HEK293 (cell line): ENCODE data around the gene PPP1R12C.

Source experiments
- CTCF ChIA-PET: fragments of 350-600 bp; formaldehyde crosslinking; extraction: SDS; loops from one replicate; lab custom pipeline; 2021; ENCODE audit warnings: antibody characterized with exemption; lab: Yijun Ruan, JAX
- POLR2A ChIA-PET: fragments of 300-600 bp; formaldehyde crosslinking; extraction: SDS; loops from one replicate; lab custom pipeline; 2020; ENCODE audit warnings: antibody characterized with exemption, inconsistent platforms; lab: Yijun Ruan, JAX
- H3K27ac ChIP-seq: fragments of 200-500 bp; sonication (Bioruptor generic); 2 replicates; pipeline ENCODE4 v1.5.1; 2014; ENCODE audit warnings: low read depth, low read length, control low read depth, inconsistent platforms; ENCODE audit errors: extremely low read depth
- H3K36me3 ChIP-seq, 2 experiments: fragments of 200-500 bp in 1 of 2; sonication (Bioruptor generic) in 1 of 2; 1 replicate in 1 of 2; 2 replicates in 1 of 2; pipeline ENCODE4 v1.5.1; 2014 to 2017; ENCODE audit warnings: inconsistent platforms in 2 of 2, low read length in 2 of 2; ENCODE audit not compliant: control insufficient read depth in 2 of 2, insufficient read depth in 1 of 2
- H3K4me1 ChIP-seq: fragments of 200-500 bp; sonication (Bioruptor generic); 2 replicates; pipeline ENCODE4 v1.5.1; 2014; ENCODE audit warnings: mild to moderate bottlenecking, low read length, inconsistent platforms; ENCODE audit not compliant: control insufficient read depth, insufficient read depth
- H3K4me3 ChIP-seq: 2 replicates; pipeline ENCODE4 v1.5.1; 2011; ENCODE audit warnings: low read depth, mild to moderate bottlenecking, control low read depth, low read length, moderate library complexity
- H3K9me3 ChIP-seq: fragments of 200-500 bp; sonication (Bioruptor generic); 2 replicates; pipeline ENCODE4 v1.5.1; 2014; ENCODE audit warnings: low read depth, low read length, inconsistent platforms; ENCODE audit not compliant: control insufficient read depth, insufficient read depth
- CTCF ChIP-seq: fragments of 450-650 bp; formaldehyde crosslinking; IDR thresholded peaks from 2 replicates; pipeline ENCODE4 v1.5.1; 2016; ENCODE audit warnings: missing biosample characterization, missing genetic modification characterization
- FEZF1 ChIP-seq: fragments of 450-650 bp; formaldehyde crosslinking; IDR thresholded peaks from 2 replicates; pipeline ENCODE4 v1.5.1; 2016; ENCODE audit warnings: missing biosample characterization, missing genetic modification characterization
- SALL2 ChIP-seq: fragments of 450-650 bp; formaldehyde crosslinking; IDR thresholded peaks from 2 replicates; pipeline ENCODE4 v1.5.0; 2017; ENCODE audit warnings: missing biosample characterization, mild to moderate bottlenecking, missing genetic modification characterization, borderline replicate concordance
- TCF7L2 ChIP-seq: IDR thresholded peaks from 2 replicates; pipeline ENCODE4 v1.6.1; 2011; ENCODE audit warnings: low read depth, mild to moderate bottlenecking, inconsistent platforms, low read length, moderate library complexity, borderline replicate concordance
- ZFP37 ChIP-seq: fragments of 450-650 bp; formaldehyde crosslinking; IDR thresholded peaks from 2 replicates; pipeline ENCODE4 v1.5.1; 2016; ENCODE audit warnings: missing biosample characterization, missing genetic modification characterization
- ZNF146 ChIP-seq: fragments of 450-650 bp; formaldehyde crosslinking; IDR thresholded peaks from 2 replicates; pipeline ENCODE4 v1.5.1; 2016; ENCODE audit warnings: missing biosample characterization, missing genetic modification characterization
- ZNF248 ChIP-seq: fragments of 450-650 bp; formaldehyde crosslinking; IDR thresholded peaks from 2 replicates; pipeline ENCODE4 v1.5.1; 2017; ENCODE audit warnings: missing biosample characterization, missing genetic modification characterization
- ZNF521 ChIP-seq: fragments of 450-650 bp; formaldehyde crosslinking; IDR thresholded peaks from 2 replicates; pipeline ENCODE4 v1.5.1; 2017; ENCODE audit warnings: missing biosample characterization, mild to moderate bottlenecking, missing genetic modification characterization
- ZNF560 ChIP-seq: fragments of 450-650 bp; formaldehyde crosslinking; IDR thresholded peaks from 2 replicates; pipeline ENCODE4 v1.5.1; 2017; ENCODE audit warnings: missing biosample characterization, missing genetic modification characterization, borderline replicate concordance
- ZNF571 ChIP-seq: fragments of 450-650 bp; formaldehyde crosslinking; IDR thresholded peaks from 2 replicates; pipeline ENCODE4 v1.5.0; 2017; ENCODE audit warnings: missing biosample characterization, missing genetic modification characterization
- ZNF704 ChIP-seq: fragments of 450-650 bp; formaldehyde crosslinking; IDR thresholded peaks from 2 replicates; pipeline ENCODE4 v1.5.1; 2016; ENCODE audit warnings: missing biosample characterization, missing genetic modification characterization
- ZNF747 ChIP-seq: fragments of 450-650 bp; formaldehyde crosslinking; IDR thresholded peaks from 2 replicates; pipeline ENCODE4 v1.5.1; 2016; ENCODE audit warnings: missing biosample characterization, missing genetic modification characterization
- ZNF785 ChIP-seq: fragments of 450-650 bp; formaldehyde crosslinking; IDR thresholded peaks from 2 replicates; pipeline ENCODE4 v1.5.1; 2016; ENCODE audit warnings: missing biosample characterization, missing genetic modification characterization
- ZSCAN30 ChIP-seq: fragments of 450-650 bp; IDR thresholded peaks from 2 replicates; pipeline ENCODE4 v1.5.1; 2018; ENCODE audit warnings: missing biosample characterization, mild to moderate bottlenecking, missing genetic modification characterization, moderate library complexity
- TF ChIP-seq, protein P1 (sequence below): fragments of 450-650 bp; formaldehyde crosslinking; IDR thresholded peaks from 2 replicates; pipeline ENCODE4 v1.5.1; 2016; ENCODE audit warnings: missing biosample characterization, missing genetic modification characterization
- TF ChIP-seq, protein P2 (sequence below): fragments of 450-650 bp; formaldehyde crosslinking; IDR thresholded peaks from 2 replicates; pipeline ENCODE4 v1.5.1; 2016; ENCODE audit warnings: missing biosample characterization, missing genetic modification characterization
- TF ChIP-seq, protein P3 (sequence below): fragments of 450-650 bp; formaldehyde crosslinking; IDR thresholded peaks from 2 replicates; pipeline ENCODE4 v1.5.1; 2017; ENCODE audit warnings: missing biosample characterization, missing genetic modification characterization
- TF ChIP-seq, protein P4 (sequence below): fragments of 450-650 bp; formaldehyde crosslinking; IDR thresholded peaks from 2 replicates; pipeline ENCODE4 v1.5.1; 2016; ENCODE audit warnings: missing biosample characterization, missing genetic modification characterization

PPP1R12C gene

DNA sequence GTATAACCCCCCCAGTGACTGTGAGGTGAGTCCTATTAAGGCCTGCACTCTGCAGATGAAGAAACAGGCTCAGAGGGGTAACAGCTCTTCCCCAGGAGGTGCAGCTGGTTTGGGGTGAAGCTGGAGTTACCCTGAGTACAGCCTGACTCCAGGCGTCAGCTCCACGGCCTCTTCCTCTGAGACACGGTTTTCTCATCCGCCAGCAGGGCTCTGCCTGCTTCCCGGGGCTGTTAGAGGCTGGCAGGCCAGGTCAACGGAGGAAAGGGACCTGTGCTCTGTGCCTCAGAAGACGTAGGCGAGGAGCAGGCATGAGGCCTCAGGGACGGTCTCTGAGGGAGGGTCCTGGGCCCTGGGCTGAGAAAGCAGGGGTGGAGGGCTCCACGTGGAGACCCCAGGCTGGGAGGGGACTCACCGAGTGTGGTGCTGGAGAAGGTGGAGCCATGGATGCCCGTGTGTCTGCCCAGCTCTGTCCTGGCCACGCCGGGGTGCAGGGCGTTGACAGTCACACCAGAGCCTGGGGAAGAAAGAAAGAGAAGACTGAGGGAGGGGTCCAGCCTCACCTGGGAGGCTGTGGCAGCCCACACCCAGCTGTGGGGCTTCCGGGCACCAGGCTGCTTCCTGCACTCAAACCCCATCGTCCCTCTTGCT, 70.3 kb downstream of the PPP1R12C start:
- Histone ChIP-seq H3K4me3 (no peak overlapping the region), H3K36me3 (peaks cover 14 to 70% of the 10 kb centered on the region in 2 experiments; a peak in 2 of 3 replicates), H3K4me1 (no peaks in the 10 kb centered on the region), H3K9me3 (no peaks in the 10 kb centered on the region), H3K27ac (no peak overlapping the region)
- POLR2A ChIA-PET: no interaction called here
- CTCF ChIA-PET: interaction anchor here (0.7 kb wide), 2 partner anchors 421 to 656 kb away, joined by 3 read pairs; no protein-coding TSS in a partner anchor
- TF ChIP-seq, protein P1, sequence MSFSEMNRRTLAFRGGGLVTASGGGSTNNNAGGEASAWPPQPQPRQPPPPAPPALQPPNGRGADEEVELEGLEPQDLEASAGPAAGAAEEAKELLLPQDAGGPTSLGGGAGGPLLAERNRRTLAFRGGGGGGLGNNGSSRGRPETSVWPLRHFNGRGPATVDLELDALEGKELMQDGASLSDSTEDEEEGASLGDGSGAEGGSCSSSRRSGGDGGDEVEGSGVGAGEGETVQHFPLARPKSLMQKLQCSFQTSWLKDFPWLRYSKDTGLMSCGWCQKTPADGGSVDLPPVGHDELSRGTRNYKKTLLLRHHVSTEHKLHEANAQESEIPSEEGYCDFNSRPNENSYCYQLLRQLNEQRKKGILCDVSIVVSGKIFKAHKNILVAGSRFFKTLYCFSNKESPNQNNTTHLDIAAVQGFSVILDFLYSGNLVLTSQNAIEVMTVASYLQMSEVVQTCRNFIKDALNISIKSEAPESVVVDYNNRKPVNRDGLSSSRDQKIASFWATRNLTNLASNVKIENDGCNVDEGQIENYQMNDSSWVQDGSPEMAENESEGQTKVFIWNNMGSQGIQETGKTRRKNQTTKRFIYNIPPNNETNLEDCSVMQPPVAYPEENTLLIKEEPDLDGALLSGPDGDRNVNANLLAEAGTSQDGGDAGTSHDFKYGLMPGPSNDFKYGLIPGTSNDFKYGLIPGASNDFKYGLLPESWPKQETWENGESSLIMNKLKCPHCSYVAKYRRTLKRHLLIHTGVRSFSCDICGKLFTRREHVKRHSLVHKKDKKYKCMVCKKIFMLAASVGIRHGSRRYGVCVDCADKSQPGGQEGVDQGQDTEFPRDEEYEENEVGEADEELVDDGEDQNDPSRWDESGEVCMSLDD (tag by site-specific recombination): no peak
- TF ChIP-seq TCF7L2: no peak
- TF ChIP-seq ZSCAN30: no peak
- TF ChIP-seq, protein P2, sequence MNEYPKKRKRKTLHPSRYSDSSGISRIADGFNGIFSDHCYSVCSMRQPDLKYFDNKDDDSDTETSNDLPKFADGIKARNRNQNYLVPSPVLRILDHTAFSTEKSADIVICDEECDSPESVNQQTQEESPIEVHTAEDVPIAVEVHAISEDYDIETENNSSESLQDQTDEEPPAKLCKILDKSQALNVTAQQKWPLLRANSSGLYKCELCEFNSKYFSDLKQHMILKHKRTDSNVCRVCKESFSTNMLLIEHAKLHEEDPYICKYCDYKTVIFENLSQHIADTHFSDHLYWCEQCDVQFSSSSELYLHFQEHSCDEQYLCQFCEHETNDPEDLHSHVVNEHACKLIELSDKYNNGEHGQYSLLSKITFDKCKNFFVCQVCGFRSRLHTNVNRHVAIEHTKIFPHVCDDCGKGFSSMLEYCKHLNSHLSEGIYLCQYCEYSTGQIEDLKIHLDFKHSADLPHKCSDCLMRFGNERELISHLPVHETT (tag by site-specific recombination): no peak
- no peak for TF ChIP-seq CTCF

GRCh38 chr19:55044771-55045716, 72.4 kb downstream of the PPP1R12C start:
- TF ChIP-seq ZFP37 (tag by site-specific recombination) (no peak), ZNF571 (tag by site-specific recombination) (no peak), FEZF1 (tag by site-specific recombination) (no peak), TCF7L2 (no peak), ZNF521 (tag by site-specific recombination) (no peak), ZNF560 (tag by site-specific recombination) (no peak), ZNF248 (tag by site-specific recombination) (no peak), ZNF785 (tag by site-specific recombination) (no peak), ZNF146 (tag by site-specific recombination) (no peak), SALL2 (no peak), ZNF704 (no peak), ZNF747 (no peak)
- TF ChIP-seq, protein P3, sequence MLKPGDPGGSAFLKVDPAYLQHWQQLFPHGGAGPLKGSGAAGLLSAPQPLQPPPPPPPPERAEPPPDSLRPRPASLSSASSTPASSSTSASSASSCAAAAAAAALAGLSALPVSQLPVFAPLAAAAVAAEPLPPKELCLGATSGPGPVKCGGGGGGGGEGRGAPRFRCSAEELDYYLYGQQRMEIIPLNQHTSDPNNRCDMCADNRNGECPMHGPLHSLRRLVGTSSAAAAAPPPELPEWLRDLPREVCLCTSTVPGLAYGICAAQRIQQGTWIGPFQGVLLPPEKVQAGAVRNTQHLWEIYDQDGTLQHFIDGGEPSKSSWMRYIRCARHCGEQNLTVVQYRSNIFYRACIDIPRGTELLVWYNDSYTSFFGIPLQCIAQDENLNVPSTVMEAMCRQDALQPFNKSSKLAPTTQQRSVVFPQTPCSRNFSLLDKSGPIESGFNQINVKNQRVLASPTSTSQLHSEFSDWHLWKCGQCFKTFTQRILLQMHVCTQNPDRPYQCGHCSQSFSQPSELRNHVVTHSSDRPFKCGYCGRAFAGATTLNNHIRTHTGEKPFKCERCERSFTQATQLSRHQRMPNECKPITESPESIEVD (tag by site-specific recombination): no peak
- TF ChIP-seq, protein P4, sequence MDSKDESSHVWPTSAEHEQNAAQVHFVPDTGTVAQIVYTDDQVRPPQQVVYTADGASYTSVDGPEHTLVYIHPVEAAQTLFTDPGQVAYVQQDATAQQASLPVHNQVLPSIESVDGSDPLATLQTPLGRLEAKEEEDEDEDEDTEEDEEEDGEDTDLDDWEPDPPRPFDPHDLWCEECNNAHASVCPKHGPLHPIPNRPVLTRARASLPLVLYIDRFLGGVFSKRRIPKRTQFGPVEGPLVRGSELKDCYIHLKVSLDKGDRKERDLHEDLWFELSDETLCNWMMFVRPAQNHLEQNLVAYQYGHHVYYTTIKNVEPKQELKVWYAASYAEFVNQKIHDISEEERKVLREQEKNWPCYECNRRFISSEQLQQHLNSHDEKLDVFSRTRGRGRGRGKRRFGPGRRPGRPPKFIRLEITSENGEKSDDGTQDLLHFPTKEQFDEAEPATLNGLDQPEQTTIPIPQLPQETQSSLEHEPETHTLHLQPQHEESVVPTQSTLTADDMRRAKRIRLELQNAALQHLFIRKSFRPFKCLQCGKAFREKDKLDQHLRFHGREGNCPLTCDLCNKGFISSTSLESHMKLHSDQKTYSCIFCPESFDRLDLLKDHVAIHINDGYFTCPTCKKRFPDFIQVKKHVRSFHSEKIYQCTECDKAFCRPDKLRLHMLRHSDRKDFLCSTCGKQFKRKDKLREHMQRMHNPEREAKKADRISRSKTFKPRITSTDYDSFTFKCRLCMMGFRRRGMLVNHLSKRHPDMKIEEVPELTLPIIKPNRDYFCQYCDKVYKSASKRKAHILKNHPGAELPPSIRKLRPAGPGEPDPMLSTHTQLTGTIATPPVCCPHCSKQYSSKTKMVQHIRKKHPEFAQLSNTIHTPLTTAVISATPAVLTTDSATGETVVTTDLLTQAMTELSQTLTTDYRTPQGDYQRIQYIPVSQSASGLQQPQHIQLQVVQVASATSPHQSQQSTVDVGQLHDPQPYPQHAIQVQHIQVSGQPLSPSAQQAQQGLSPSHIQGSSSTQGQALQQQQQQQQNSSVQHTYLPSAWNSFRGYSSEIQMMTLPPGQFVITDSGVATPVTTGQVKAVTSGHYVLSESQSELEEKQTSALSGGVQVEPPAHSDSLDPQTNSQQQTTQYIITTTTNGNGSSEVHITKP (tag by site-specific recombination): no peak
- TF ChIP-seq, all 188 proteins: peak for 0
- no peak overlapping the region for H3K4me3 ChIP-seq
- CTCF ChIA-PET: no interaction called here
- H3K27ac ChIP-seq: no peak overlapping the region
- no peaks in the 10 kb centered on the region for H3K4me1 ChIP-seq
- POLR2A ChIA-PET: interaction anchor here (0.7 kb wide), 1 partner anchor 506 kb away, joined by 3 read pairs; no protein-coding TSS in a partner anchor
- peaks cover 11 to 70% of the 10 kb centered on the region in 2 experiments; a peak in 2 of 3 replicates for H3K36me3 ChIP-seq
- no peaks in the 10 kb centered on the region for H3K9me3 ChIP-seq
